Measurements from ENCODE around the gene TLE2.

Gene TLE2

DNA sequence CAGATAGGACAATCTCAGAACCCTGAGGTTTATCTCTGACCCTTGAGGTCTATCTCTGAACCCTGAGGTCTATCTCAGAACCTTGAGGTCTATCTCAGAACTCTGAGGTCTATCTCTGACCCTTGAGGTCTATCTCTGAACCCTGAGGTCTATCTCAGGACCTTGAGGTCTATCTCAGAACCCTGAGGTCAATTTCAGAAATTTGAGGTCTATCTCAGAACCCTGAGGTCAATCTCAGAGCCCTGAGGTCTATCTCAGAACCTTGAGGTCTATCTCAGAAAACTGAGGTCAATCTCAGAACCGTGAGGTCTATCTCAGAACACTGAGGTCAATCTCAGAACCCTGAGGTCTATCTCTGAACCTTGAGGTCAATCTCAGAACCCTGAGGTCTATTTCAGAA is 2.3 kb downstream of the TLE2 start:
- TF ChIP-seq, protein P1, sequence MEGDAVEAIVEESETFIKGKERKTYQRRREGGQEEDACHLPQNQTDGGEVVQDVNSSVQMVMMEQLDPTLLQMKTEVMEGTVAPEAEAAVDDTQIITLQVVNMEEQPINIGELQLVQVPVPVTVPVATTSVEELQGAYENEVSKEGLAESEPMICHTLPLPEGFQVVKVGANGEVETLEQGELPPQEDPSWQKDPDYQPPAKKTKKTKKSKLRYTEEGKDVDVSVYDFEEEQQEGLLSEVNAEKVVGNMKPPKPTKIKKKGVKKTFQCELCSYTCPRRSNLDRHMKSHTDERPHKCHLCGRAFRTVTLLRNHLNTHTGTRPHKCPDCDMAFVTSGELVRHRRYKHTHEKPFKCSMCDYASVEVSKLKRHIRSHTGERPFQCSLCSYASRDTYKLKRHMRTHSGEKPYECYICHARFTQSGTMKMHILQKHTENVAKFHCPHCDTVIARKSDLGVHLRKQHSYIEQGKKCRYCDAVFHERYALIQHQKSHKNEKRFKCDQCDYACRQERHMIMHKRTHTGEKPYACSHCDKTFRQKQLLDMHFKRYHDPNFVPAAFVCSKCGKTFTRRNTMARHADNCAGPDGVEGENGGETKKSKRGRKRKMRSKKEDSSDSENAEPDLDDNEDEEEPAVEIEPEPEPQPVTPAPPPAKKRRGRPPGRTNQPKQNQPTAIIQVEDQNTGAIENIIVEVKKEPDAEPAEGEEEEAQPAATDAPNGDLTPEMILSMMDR (IDR thresholded peaks at IDR 0.05; ENCODE audit: extremely low read depth, missing control alignments): no peak

DNA sequence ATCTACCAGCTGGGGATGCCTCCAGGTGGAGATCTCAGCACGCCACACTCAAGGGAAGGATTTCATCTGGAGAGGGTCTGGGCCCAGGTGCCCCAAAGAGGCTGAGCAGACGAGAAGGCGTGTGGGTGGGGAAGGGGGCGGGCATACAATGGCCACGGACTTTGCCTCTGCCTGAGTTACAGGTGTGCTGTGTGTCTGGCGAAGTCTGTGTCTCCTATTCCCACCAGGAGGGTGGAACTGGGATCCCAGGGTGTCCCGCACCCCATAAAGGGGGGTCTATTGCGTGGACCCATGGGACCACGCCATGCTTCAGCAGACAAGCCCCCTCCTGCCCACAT is 3.6 kb downstream of the TLE2 start:
- no peak for DNase-seq (ENCODE audit: low spot score)

More for the DNA sequence above, 2.3 kb downstream of the TLE2 start:
- DNase-seq (ENCODE audit: low spot score): no peak

DNA sequence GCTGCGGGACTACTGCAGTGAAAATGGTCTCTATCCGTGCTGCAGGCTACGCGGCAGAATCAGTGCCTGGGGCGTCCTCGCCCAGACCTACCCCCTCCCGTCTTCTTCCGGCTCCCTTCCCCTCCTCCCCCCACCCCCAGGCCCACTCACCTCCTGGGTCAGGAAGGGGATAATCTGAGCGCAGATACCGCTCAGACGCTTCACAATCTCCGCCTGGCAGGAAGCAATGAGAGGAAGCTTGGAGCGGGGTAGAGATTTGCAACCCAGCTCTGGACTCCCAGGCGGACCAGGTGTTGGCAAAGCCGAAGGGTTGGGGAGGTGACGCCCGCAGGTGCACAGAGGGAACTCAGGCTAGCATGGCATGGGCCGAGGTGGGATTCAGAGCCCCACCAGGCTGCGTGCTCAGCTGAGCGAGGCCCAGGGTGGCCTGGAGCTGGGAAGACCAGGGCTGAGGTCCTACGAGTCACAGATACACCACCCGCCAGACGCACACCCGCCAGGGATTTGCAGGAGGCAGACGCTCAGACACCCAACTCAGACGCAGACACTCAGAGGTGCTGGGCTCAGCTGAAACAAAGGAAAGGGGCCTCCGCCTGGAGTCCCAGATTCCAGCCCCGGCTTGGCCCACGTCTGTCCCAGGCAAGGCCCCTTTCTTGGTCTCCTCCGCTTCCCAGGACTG is 4.1 kb downstream of the TLE2 start:
- no peak for DNase-seq (ENCODE audit: low spot score)
- TF ChIP-seq, protein P1 (IDR thresholded peaks at IDR 0.05; ENCODE audit: extremely low read depth, missing control alignments): no peak

More for the DNA sequence above, 3.6 kb downstream of the TLE2 start:
- TF ChIP-seq, protein P1 (IDR thresholded peaks at IDR 0.05; ENCODE audit: extremely low read depth, missing control alignments): no peak

DNA sequence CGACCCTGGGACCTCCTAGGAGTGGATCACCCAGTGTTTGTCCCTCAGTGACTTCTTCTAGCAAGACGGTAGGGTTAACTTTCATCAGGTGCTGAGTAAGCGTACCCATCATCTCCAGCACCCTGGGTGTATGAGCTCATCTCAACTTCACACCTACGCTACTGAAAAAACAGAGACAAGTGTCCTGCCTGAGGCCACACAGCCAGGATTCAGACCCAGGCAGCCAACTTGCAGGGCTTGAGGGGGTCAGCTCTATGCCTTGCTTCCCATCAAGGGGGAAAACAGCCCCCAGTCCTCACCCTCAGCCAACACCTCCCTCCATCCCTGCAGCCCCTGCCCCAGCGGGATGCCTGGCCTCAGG is 4.6 kb downstream of the TLE2 start:
- DNase-seq (ENCODE audit: low spot score): no peak
- TF ChIP-seq, protein P1 (IDR thresholded peaks at IDR 0.05; ENCODE audit: extremely low read depth, missing control alignments): no peak

DNA sequence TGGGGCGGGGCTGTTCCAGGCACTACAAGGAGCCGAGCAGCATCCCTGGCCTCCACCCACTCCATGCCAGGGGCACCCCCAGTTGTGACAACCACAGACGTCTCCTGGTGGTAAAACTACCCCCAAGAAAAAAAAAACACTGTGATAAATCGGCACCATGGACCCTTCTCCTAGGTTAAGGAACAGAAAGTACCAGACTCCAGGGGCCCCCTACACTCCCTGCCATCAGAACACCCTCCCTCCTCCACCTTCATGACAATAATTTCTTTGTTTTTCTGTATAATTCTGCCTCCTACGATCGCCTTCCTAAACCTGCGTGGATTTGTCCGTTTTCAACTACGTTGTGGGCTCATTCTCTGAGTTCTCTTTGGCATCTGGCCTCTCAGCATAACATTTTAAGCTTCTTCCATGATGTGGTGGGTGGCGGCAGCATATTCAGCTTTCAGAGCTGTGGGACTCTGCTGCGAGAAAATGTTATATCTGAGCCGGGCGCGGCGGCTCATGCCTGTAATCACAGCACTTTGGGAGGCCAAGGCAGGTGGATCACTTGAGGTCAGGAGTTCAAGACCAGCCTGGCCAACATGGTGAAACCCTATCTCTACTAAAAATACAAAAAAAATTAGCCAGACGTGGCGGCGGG is 8.6 kb downstream of the TLE2 start:
- DNase-seq (ENCODE audit: low spot score): no peak
- TF ChIP-seq, protein P1 (IDR thresholded peaks at IDR 0.05; ENCODE audit: extremely low read depth, missing control alignments): no peak

DNA sequence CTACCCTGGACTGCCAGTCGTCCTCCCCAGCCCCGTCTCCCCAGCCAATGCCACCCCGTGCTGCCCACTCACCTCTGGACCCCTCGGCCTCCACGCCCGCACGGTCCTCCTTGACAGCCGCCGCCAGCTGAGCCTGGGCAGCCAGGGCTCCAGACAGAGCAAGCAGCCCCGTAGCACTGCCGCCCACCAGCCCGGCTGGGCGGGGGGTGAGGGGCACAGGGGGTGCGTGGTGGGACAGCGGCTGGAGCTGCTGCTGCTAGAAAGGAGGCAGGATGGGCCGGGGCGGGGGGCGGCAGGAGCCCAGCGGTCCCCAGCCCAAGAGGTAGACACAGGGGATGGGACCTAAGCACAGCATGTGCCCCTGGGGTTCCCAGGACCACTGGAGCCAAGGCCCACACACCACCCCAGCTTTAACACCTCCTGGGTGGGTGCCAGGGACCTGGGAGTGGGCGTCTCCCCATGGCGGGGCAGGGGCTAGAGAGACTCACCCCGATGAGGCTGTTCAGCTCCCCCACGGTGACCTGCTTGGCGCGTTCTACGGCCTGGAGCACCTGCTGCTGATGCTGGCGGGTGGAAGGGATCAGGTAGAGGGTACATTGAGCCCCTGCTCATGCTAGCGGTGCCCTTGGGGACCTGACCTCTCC is 9.7 kb downstream of the TLE2 start:
- no peak for DNase-seq (ENCODE audit: low spot score)
- TF ChIP-seq, protein P1 (IDR thresholded peaks at IDR 0.05; ENCODE audit: extremely low read depth, missing control alignments): no peak

DNA sequence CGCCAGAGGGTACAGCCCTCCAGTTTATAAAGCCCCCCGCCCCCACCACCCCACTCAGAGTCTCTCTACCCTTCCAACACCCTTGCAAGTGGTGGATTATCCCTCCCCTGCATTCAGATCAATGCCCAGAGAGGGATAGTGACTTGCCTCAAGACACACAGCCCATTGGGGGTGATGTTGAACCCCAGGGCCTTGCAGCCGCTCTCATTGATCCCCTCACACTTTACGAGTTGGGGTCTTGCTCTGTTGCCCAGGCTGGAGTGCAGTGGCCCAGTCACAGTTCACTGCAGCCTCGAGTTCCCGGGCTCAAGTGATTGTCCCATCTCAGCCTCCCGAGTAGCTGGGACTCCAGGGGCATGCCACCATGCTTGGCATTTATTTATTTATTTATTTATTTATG is 11.2 kb downstream of the TLE2 start:
- no peak for DNase-seq (ENCODE audit: low spot score)
- TF ChIP-seq, protein P1 (IDR thresholded peaks at IDR 0.05; ENCODE audit: extremely low read depth, missing control alignments): no peak

All from GM20000 (cell line).